A172 (cell line): ENCODE results near the gene PHF14. TPM values are rescaled to one million over a fixed set of nuclear protein-coding genes. Genes with fewer than 3 reads are reported as not detected.

Source experiments
- DNase-seq: peaks from one replicate; pipeline ENCODE4 v3.0.0-alpha.2; 2015; ENCODE audit warnings: low spot score
- total RNA-seq: library from RNA; depleted of rRNA; stranded (reverse); fragments of >200 nt; shearing (Covaris generic); gene quantifications from 2 replicates; pipeline ENCODE4 v1.2.3, GENCODE V29; 2014

The PHF14 gene
- total RNA-seq, 1 experiment from 2014 or later: 73.8 TPM

GRCh38 chr7:11208883-11209465 is 235.3 kb downstream of the PHF14 start:
- no peak for DNase-seq

- no peak for DNase-seq
Measured at GRCh38 chr7:11210374-11210773, 236.7 kb downstream of the PHF14 start.

GRCh38 chr7:11212080-11212711 is 238.5 kb downstream of the PHF14 start:
- DNase-seq: peak; percentile 73

- DNase-seq: no peak
Measured at GRCh38 chr7:11212816-11213215, 239.1 kb downstream of the PHF14 start.

GRCh38 chr7:11213266-11213665 is 239.6 kb downstream of the PHF14 start:
- no peak for DNase-seq

GRCh38 chr7:11216276-11216675 is 242.6 kb downstream of the PHF14 start:
- no peak for DNase-seq

- no peak for DNase-seq
Measured at GRCh38 chr7:11217848-11218565, 244.3 kb downstream of the PHF14 start.
